GM20431 (cell line): ENCODE measurements around the gene FRMD4A.

Experiments used
- in situ Hi-C: fragments of 300-500 bp; cut with MseI, MboI; formaldehyde crosslinking; loops from one replicate; pipeline ENCODE4 v1.15.0; 2020; ENCODE audit warnings: low sequenced_read_pairs; ENCODE audit not compliant: unreplicated experiment

FRMD4A gene

DNA sequence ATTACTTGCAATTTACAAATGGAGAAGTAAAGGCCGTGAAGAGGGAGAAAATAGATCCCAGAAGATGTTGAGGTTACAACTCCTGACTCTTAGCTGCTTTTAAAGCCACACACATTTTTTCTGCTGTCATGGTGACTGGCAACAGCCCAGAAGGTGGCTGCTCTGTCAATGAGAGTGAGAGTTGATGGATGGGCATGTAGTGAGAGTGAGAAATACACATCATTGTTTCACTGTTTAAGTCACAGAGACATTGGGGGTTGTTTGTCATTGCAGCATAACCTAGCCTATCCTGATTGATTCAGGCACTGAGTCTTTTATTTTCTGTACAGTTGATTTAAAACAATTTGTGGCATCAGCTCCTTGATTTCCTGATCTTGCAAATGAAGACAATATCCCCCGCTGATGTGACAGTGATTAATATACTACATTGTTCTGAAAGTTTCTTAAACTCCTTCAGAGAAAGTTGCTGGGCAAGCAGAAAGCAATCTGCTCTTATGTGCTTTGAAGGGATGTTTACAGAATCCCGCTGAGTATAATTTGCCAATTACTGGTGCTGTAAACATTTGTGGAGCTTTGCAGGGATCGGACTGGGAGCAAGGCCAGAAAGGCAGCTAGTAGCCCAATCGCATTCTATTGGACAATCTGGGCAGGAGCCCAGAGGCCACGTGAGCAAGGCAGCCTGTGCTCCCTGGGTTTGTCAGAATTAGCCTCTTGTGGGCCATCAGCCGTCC lies 514.4 kb downstream of the FRMD4A start:
- in situ Hi-C loops = no loop called here

DNA sequence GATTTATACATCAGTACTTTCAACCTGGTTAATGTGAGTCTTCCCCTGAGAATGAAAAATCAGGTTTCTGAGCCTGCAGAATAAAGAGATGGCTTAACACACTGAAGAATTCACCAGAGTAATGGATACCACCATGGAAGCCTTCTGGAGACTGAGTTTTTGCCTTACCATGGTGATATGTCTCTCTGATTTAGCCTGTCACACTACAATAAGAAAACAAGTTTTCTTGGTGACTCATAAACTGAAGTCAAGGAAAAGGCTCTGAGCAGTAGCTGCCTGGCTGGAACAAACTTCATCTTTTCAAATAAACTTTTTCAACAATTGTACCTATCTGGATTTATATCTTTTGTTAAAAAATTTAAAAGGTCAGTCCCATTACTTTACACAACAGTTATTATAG lies 515.0 kb downstream of the FRMD4A start:
- in situ Hi-C loops = no loop called here

DNA sequence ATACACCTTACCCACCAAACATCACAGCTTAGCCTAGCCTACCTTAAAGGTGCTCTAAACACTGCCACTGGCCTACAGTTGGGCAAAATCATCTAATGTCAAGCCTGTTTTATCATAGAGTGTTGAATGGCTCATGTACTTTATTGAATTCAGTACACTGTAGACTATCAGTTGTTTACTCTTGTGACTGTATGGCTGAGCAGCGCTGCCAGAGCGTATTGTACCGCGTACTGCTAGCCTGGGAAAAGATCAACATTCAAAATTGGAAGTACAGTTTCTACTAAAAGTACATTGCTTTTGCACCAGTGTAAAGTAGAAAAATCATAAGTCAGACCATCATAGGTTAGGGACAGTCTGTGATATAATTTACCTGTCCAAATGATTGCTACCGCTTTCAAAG lies 517.2 kb downstream of the FRMD4A start:
- in situ Hi-C loops = no loop called here

GRCh38 chr10:13812804-13813203 lies 517.9 kb downstream of the FRMD4A start:
- in situ Hi-C loops = no loop called here

DNA sequence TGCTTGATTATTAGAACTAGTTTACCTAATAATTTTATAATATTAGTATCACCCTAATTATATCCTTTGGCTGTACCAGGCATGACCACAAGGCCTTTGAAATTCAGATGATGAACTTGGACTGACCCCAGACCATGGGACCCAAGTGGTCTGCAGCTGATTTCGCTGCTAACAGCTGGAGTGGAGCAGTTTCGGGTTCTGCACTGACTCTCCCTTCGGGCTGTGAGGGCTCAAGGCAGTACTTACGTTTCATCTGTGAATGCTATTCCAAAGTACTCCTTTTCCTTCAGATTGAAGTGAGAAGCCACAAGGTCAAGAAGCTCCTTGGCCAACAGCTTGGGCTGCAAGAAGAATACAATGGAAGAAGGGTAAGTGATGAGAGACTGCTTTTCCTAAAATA lies 520.2 kb downstream of the FRMD4A start:
- in situ Hi-C loops = no loop called here

DNA sequence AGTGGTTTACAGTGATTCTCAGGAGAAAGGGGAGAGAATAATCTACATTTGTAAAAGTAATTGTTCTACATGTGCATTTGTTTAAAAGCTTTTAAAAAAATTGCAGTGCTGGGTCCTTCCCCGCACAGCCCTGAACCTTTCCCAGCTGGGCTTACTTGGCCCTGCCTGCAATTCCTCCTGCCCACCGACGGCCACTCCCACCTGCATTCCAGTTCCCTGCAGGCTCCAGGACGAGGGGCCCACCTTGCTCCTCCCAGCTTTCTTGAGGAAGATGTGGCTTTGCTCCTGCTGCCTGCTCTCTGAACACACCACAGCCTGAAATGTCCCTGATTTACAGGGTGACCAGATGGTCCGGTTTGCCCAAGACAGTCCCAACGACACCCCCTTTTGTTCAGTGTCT lies 521.3 kb downstream of the FRMD4A start:
- in situ Hi-C loops = no loop called here

DNA sequence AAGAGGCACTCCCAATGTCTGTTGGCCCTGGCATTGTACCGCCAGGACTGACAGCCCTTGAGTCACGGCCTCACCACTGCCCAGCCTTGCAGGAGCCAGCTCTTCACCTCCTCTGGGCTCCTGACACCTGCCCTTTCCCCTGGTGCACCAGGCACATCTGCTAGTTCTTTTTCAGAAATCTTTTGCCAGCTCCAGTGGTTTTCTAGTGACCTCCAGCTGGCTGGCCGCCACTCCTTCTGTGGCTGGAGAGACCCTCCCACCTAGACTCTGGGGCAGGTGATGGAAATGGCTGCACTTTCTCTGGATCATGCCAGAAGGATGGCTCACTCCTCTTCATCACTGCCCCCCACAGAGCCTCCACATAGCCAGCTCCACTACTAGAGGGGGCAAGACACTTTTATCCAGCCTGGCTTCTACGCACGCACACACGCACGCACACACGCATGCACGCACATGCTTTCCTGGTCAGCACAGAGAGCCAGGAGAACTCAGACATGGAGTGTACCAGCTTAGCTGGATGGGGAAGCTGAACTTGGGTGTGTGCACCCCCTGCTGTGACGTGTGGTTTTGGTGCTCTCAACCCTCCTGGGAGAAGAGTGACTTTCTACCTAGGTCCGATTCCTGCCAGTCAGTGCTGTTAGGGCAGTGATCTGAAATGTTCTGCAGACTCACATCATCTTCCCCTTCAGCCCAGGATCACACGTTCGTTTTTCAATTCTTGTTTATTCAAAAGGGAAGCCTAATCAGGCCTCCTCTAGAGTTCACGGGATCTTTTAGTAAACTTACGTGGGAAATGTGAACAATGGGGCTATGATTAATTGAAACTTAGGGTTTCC lies 522.0 kb downstream of the FRMD4A start:
- in situ Hi-C loops = no loop called here

DNA sequence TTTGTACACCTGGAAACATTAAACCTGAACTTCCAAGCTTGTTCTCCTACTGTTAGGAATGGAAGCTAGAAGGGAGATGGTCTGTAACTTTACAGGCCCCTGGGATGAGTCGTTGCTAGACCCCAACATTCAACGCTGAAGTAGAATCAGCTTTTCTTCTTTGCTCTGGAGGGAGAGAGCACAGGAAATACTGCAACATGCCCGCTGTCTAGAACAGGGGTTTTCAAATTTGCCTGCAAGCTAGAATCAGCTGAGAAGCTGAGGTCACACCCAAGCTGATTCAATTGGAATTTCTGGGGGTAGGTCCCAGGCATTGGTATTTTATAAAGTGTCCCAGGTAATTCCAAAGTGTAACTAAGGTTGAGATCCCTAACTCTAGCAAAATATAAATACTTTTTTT lies 524.3 kb downstream of the FRMD4A start:
- in situ Hi-C loops = no loop called here

DNA sequence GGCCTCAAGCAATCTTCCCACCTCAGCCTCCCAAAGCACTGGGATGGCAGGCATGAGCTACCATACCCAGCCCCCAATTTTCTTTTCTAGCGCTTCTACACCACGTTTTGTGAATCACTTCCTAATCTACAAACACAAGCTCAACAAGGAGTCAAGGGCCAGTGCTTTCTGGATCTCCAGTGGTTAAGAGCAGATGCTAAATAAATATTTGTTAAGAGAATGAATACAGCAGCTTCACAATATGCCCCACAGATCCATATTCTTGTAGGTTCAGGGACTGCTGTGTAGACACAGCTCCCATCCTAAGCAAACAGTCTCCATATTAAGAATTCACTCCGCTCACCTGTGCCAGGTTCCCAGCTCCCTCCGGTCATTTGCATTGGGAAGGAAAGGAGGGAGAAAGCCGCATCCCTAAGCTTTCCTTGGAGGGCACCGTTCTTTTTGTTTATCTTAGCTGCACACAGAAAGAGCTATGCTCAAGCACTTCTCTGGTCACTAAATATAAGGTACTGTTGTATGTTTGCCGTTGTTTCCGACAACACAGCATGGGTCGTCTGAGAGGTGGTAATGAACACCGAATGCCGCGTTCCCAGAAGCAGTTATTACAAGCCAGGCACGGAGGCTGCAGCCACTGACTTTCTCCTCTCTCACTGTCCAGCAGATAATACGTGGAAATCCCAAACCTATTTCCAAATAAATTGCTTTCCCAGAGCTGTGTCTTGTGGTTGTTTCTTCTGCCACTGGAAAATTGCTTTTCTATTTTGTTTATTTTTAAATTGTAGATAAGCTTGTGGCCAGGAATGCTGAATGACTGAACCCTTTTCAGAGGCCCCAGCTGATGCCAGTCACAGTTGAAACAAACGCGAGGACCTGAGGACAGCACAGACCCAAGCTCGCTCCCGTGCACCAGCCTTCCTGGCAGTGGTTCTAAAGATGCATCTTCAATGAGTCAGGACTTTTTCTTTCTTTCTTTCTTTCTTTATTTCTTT lies 526.9 kb downstream of the FRMD4A start:
- in situ Hi-C loops = no loop called here

DNA sequence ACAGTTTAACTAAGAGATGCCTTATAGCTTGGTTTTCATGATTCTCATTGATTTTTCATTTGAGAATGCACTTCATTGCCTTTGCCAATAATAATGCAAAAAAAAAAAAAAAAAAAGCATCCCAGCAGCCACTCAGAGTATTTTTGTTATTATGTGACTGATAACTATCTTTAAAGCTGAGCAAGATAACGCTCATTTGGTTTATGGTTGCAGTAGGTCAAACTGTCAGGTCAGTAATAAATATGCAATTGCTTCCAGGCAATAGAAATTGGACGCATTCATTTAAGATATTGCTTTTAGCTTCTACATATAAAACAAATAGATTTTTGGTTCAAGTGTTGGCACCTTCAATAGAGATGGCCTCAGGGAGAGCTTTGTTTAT lies 528.8 kb downstream of the FRMD4A start:
- in situ Hi-C loops = no loop called here

GRCh38 chr10:13801156-13801906 lies 529.4 kb downstream of the FRMD4A start:
- in situ Hi-C loops = no loop called here

- in situ Hi-C loops = no loop called here
Measured at GRCh38 chr10:13797164-13797563, 533.6 kb downstream of the FRMD4A start.

- in situ Hi-C loops = no loop called here
Measured at GRCh38 chr10:13795653-13796555, 534.8 kb downstream of the FRMD4A start.

DNA sequence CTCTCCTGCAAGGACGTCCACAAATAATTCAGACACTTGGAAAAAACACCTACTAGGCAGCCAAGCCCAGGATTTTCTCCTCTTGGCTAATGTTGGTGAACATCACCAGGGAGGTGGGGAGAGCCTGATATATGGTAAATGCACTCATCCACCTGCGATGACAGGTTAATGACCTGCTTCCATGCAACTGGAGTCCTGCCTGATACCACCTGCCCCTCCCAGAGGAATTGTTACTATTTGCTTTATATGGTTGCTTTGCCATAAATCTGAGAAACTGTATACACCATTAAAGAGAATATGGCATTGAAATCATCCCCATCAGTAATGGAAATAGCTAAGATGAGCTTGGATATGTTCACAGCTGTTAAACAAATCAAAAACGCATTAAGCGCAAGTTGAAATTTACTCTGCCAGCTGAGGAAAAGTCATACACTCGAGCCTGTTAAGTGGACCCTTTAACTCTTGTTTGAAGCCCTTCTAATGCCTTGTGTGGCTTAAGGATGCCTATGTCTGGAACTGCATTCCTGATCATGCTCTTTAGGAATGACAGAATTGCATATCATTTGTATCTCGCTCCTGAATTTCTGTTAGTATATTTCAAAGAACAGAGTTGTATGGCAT lies 535.6 kb downstream of the FRMD4A start:
- in situ Hi-C loops = no loop called here

DNA sequence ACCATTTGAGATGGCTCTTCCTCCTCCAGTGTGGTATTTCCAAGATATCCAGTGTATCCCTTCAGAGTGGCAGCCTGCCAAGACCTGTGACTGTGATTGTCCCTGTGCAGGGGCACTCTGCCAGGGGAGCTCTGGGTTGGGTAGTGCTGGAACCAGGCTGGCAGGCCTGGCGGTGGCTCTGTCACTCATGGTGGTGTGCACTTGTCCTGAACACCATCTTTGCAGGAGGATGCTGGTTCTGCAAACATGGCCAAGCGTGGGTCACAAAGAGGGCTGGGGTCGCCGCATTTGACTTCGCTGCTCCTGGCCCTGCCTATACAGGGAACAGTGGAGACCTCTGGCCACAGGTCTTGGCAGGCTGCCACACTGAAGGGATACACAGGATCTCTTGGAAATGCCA lies 538.7 kb downstream of the FRMD4A start:
- in situ Hi-C loops = no loop called here

- in situ Hi-C loops = no loop called here
Measured at GRCh38 chr10:13791483-13791882, 539.2 kb downstream of the FRMD4A start.

DNA sequence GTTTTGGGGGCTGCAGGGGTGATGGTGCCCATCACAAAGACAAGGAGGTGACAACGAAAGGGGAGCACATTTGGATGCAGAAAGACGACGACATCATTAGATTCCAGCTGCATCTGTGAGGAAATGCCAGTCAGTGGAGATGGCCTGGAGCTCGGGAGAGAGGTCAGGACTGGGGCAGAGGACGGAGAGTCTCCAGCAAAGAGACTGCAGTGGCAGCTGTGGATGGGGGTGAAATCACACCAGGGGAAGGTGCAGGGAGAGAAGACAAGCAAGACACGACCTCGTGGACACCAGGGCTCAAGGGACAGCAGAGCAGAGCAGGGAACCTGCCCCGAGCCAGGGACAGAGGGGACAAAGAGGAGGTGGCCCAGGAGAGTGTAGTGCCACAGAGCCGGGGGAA lies 540.5 kb downstream of the FRMD4A start:
- in situ Hi-C loops = no loop called here

GRCh38 chr10:13789448-13789829 lies 541.3 kb downstream of the FRMD4A start:
- in situ Hi-C loops = no loop called here
